Esophagus squamous epithelium (tissue), 4 donors: ENCODE data around the gene RASL10B.

Experiments used
- POLR2A ChIP-seq, 4 donors: fragments of 450-650 bp; IDR thresholded peaks; one replicate each; pipeline ENCODE4 v1.6.1; 2017; ENCODE audit warnings: antibody characterized with exemption in 4 of 4, mild to moderate bottlenecking in 4 of 4, moderate library complexity in 3 of 4
- TF ChIP-seq, protein P1 (sequence below), 6 experiments: fragments of 450-650 bp in 4 of 6; fragments of 200-600 bp in 2 of 6; sonication (generic) in 2 of 6; IDR thresholded peaks; one replicate each; pipeline ENCODE4 v1.5.1; 2016 to 2019; ENCODE audit warnings: antibody characterized with exemption in 6 of 6, mild to moderate bottlenecking in 4 of 6, moderate library complexity in 4 of 6

DNA sequence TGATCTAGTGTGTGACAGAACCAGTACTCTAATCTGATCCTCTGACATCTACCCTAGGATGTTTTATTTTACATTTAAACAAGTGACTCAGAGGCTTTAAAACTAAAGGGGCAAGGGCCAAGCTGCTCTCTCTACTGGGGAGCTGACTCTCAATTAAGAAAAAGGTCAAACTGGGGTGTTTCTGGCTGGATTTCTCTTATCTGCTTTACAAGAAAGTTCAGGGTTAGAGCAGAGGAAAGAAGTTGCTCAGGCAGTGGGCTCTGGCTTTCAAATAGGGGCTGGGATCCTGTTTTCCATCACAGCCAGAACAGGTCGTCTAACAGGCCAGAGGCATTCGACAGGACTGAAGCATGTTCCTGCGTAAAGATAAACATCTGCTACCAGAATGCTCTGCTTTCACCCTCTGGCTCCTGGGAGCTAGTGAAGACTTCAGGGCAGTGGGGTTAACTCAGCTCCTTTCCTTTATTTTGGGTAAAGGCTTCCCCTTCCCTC, 55.5 kb downstream of the RASL10B start:
- TF ChIP-seq POLR2A (IDR thresholded peaks at IDR 0.05), result no peak
- TF ChIP-seq, protein P1, sequence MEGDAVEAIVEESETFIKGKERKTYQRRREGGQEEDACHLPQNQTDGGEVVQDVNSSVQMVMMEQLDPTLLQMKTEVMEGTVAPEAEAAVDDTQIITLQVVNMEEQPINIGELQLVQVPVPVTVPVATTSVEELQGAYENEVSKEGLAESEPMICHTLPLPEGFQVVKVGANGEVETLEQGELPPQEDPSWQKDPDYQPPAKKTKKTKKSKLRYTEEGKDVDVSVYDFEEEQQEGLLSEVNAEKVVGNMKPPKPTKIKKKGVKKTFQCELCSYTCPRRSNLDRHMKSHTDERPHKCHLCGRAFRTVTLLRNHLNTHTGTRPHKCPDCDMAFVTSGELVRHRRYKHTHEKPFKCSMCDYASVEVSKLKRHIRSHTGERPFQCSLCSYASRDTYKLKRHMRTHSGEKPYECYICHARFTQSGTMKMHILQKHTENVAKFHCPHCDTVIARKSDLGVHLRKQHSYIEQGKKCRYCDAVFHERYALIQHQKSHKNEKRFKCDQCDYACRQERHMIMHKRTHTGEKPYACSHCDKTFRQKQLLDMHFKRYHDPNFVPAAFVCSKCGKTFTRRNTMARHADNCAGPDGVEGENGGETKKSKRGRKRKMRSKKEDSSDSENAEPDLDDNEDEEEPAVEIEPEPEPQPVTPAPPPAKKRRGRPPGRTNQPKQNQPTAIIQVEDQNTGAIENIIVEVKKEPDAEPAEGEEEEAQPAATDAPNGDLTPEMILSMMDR (IDR thresholded peaks at IDR 0.05), result no peak
